NCI-H82 treated with DMSO at 0.1 percent for 48 hours (cell line): ENCODE data around the gene RTKN.
A peak's percentile ranks its signal among the peaks of the same experiment; 100 is the strongest.

ENCODE experiments used
- DNase-seq: peaks from one replicate; lab custom pipeline; 2025; ENCODE audit not compliant: unreplicated experiment; lab: John Stamatoyannopoulos, UW

Gene RTKN

DNA sequence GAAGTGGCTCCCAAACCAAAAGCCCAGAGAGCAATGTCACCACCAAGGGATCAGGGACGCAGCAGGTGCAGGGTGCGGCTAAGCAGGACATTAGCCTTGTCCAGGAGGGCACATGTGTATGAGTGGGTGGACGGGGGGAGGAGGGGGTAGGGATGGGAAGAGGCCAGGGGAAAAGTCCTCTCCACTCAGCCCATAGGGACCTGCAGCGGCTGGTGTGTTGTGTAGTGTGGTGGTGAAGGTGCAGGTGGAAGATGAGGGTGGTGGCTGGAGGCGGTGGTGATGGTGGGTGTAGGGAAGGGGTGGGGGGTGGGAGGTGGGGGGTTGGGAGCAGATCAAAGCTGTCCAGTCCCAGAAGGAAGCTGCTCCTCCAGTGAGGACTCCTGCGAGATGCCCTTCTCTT lies 24.0 kb downstream of the RTKN start:
- DNase-seq, result no peak

DNA sequence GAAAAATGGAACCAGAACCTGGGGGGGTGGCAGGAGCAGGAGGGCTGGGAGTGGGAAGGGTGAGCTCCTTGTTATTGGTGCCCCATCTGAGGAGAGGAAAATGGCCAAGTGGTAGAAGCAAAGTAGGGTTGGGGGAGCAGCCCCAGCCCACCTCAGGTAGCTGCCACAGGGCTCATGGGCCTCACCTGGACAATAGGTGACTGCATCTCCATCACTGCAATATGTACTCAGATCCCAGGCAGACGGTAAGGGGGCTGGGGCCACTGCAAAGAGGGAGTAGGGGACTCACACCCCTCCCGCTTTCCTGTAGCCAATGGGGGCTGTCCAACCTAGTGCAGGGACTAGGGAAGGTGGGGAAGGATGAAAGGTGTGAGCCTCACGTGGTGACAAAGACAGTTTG lies 24.5 kb downstream of the RTKN start:
- DNase-seq, result no peak

DNA sequence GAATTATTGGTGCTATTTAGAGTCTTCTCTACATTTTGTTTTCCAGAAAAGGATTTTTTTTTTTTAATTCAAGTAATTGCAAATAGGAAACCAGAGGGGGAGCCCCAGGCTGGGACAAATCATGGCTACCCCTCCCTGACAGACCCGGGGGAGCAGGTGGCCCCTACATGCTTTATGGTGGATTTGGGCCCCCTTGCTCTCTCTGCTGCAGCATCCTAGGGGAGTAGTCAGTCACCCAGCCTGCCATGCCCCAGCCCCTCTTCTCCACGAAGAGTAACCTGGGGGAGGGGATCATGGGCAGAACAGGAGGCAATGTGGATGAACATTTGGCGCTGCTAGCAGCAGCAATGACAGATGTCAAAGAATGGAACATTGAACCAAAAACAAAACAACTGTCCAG lies 25.0 kb downstream of the RTKN start:
- no peak for DNase-seq

DNA sequence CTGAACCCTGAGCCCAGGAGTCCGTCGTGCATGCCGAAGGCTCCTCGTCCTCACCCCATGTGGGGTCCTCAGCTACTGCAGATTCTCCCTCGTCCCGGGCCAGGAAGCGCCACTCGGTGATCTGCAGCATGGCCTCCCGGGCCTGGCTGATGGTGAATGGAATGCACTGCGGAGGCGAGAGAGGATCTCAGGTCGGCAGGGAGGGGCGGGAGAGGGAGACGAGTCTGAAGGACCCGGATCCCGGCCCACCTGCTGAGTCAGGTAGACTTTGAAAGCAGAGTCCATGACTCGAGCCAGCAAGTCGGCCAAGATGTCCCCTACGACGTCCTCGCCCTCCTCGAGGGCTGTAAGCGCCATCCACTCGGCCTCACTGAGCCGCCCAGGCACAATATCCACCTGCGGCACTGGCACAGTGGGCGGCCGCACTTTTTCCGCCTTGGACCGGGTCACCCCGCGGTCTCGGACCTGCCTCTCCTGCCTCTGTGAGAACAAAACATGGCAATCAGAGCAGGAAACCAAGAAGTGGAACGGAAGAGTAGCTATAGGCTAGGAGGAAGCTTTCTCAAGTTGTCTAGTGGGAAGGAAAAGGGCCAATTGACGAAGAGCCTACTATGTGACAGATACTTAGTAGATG lies 25.9 kb downstream of the RTKN start:
- no peak for DNase-seq

DNA sequence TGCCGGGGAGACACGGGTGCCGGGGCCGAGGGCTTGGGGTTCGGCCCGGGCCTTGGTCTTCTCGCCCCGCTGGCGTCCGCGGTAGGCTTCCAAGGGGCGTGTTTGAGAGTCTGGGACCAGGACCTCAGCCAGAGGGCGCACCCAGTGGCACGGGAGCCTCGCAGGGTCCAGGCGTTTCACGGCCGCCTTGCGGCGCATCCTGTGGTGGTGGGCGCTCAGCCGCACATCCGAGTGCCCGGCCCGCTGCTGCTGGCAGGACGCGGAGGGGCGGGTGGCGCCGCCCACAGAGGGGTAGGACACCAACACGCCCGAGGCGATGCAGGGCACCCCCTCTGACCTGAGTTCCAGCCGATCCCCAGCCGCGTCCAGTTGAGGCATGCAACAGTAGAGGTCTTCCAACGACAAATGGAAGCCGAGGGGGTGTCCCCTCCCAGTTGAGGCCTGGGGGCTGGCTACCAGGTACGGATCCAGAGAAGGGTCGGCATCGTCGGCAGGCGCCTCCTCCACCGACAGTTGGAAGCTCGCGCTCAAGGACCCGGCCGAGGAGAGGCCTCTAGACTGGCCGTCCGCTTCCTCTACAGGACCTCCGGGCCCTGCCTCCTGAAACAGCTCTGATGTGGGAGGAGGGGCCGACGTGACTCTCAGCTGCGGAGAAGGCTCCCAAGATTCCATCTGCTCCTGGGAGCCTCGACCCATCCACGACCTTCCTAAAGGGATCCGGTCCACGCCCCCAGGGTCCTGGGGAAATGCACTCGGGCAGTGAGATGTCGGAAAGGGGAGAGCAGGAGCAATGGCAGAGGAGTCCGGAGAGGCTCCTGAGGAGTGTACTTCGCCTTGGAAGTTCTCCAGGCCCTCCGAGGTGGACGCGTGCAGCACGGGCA lies 26.6 kb downstream of the RTKN start:
- no peak for DNase-seq

DNA sequence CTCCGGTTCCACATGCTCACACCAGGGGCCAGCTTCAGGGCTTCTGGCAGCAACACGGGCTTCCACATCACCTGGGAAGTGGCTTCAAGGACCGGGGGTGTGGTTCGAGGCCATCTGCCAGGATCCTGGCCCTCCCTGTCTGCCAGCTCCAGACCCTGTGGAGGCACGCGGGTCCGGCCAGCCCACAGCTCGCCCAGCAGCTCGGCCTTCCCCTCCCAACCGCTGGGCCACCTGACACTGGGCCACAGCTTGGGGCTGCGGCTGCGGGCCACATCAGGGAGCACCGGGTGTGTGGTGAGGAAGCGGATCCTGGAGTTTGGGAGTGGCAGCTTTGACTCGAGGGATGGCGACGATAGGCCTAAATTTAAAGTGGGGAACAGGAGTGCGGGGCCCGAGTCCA lies 27.3 kb downstream of the RTKN start:
- no peak for DNase-seq

DNA sequence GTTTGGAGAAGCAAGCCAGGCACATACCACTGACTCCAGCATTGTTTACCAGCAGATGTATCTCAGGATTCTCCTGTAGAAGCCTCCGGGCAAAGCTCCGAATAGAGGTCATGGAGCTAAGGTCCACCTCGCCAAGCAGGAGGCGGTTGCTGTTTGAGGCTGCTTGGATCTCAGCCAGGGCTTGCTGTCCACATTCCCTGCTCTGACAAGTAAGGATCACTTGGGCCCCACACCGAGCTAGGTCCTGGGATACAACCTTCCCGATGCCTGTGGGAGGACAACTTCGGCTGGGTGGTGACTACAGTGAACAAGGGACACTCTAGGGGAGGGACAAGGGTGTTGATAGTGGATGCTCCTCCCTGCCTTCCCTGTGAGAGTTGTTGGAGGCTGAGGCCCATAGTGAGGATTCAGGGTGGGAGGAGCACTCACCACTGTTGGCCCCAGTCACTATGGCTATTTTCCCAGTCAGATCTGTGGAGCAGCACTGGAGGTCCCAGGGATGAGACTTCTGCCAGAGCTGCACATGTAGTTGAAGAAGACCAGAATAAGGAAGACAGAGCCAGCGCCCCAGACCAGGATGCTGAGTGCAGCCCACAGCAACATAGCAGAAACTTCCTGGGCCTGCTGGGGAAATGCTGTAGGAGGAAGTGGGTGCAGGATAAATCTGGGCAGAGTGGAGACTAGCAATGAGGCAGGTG lies 28.6 kb downstream of the RTKN start:
- DNase-seq, result no peak

DNA sequence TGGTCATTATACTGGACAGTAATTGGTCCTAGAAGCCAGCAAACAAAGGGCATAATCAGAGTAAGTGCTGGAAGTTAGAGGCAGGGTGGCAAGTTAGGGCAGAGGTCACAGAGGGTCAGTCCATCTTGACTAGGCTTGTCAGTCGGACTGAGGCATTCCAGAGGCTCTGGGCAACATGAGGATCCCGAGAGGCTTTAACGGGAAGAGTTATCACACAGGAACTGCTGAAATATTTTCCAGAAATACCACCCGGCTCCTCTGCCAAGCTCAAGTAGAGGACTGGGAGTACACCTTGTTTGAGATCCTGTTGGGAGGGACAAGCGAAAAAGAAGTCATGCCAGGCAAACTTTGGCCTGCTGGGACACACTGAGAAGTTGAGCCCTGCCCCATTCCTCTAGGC lies 34.1 kb downstream of the RTKN start:
- DNase-seq, result no peak

DNA sequence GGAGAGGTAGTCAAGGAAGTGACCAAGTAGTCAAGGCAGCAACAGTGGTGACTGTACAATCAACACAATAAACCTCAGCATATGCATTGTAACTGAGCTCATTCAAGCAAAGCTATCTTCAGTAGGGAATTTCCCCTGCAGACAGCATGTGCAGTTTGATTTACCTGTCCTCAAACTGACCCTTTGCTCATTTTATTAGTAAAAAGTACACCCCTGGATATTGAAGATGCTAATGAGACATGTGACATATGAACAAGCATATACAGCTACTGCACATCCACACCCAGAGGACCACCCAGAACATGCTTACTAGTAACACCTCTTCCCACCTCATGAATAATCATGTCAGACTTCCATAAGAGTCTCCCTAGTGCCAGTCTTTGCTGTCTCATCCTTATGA lies 35.7 kb downstream of the RTKN start:
- DNase-seq, result no peak

DNA sequence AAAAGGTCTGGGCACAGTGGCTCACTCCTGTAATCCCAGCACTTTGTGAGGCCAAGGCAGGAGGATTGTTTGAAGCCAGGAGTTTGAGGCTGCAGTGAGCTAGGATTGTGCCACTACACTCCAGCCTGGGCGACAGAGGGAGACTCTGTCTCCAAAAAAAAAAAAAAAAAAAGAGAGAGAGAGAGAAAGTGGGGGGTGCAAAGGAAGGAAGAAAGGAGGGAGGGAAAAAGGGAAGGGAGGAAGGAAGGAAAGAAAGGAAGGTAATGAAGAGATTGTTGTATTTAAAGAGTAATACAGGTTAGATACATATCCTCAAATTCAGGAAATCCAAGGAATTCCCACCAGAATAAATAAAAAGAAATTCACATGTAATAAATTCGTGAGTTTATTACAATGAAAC lies 39.8 kb downstream of the RTKN start:
- DNase-seq, result no peak

DNA sequence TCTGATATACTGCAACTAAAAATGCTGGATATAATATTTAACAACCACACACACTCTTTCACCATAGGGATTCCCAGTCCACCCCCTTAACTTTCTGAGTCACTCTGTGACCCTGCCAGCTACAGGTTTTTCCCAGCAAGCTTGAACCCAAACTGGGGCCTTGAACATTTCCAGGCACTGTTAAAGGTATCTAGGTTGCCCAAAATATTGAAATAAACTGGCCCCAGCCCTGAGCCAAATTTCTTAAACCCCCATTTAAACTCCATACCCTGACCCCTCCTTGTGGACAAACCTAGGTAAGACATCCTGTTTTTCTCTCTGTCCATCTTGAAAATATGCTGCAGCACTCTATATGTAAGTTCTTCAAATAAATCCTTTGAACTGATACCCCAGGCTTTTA lies 42.0 kb downstream of the RTKN start:
- peak; percentile 50 for DNase-seq

DNA sequence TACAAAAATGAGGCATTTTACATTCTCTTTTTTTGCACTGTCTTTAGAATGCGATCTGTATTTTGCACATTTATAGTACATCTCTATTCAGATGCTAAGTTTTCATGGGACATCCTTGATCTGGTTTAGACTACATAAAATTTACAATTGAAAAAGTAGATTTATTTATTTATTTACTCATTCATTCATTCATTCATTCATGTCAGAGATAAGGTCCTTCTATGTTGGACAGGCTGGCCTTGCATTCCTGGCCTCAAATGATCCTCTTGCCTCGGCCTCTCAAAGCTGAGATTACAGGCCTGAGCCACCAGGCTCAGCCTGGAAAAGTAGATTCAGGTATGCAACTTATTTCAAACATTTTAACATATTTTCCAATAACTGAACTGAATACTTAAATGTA lies 45.6 kb downstream of the RTKN start:
- no peak for DNase-seq

DNA sequence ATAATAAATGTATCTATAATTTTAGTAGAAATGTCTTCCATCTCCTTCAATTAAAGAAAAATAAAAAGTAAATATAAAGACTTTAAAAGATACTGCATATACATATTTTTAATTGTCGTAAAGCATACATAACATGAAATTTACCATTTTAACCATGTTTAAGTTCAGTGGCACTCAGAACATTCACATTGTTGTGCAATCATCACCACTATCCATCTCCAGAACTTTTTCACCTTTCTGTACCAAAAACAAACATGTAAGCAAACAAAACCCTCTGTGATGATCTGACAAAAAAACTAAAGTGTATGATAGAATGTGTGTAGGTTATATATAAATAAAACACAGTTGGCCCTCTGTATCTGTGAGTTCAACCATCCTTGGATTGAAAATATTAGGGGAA lies 48.2 kb downstream of the RTKN start:
- DNase-seq, result no peak

DNA sequence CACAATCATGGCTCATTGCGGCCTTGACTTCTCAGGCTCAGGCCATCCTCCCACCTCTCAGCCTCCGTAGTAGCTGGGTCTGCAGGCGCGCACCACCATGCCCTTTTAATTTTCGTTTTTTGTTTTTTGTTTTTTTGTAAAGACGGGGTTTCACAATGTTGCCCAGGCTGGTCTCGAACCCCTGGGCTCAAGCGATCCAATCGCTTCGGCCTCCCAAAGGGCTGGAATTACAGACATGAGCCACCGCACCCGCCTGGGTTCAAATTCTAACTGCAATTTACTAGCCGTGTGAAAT lies 49.3 kb downstream of the RTKN start:
- DNase-seq, result no peak

DNA sequence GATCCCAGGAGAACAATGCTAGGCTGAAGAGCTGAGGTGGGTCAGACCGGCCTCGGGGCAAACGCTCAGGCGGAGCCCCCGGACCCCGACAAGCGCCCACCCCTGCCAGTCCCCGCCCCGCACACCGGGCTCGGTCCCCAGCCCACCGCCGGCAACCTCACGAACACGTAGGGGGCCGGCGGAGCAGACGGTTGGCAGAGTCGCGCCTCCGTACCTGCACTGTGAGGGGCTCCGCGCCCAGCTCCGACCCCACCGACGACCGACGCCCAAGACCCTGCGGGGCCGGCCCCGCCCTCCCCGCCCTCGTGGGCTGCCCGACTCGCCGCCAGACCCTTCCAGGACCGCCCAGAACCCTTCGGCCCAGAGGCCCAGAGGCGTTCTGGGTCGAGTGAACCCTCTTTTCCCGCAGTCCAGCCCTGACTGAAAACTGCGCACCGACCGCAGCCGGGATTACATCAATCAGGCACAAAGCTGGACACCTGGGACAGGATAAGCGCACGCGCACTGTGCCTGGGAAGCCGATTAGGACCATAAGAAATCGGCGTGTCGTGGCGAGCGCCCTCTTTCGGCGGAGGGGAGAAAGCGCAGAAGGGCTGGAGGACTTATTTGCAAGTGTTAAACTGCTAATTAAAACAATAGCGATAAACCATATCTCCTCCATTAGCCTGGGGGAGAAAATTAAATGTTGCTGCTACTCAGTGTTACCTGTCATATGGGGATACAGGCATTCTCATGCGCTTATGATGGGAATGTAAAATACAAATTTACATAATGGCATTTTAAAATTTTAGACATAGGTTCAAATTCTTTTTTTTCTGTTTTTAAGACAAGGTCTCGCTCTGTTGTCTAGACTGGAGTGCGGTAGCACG lies 49.9 kb downstream of the RTKN start:
- peak; percentile 93 for DNase-seq

DNA sequence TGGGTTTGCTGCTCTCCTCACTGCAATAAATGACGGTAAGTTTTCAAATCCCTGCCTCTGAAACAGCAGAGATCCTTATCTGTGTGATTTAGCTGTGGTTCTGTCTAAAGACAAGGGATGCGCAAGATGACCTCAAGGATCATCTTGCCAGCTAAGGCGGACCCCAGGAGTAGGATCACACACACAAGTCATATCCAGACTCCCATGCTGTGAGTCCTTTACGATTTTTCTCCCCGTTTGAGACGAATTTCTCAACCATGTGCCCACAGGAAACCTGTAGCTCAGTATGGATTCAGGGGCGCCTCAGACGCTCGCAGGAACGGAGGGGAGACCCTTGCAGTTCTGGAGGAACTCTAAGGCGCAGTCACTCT lies 50.5 kb downstream of the RTKN start:
- no peak for DNase-seq

DNA sequence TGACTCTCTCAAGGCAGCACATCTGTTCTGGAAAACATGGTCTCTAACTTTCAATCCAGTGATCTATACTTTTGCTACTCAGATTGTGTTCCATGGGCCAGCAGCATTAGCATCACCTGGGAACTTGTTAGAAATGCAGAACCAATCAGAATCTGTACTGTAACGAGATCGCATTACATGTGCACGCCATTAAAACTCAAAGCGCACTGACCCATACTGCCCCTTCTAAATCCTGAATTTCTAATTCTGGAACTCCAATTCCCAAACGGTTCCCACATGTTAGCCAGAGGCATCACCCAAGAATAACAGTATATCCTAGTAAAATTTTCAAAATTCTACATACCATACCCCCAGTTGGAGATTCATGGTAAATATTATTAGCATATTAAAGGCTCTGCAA lies 51.1 kb downstream of the RTKN start:
- DNase-seq, result no peak

DNA sequence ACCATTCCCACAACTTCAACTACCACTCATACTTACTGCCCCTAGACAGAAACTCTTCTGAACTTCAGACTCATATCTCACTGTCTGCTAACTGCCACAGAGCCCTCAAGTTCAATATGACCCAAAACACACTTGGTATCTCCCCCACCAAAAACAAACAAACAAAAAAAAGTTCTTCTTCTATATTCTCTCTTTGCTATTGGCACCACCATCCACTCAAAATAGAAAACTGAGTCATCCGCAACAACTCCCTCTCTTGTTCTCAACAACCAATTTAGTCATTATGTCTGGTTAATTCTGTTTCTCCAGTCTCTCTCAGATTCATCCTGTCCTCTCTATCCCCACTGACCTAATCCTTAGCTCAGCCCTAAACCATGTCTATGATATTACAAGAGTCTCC lies 54.4 kb downstream of the RTKN start:
- no peak for DNase-seq

DNA sequence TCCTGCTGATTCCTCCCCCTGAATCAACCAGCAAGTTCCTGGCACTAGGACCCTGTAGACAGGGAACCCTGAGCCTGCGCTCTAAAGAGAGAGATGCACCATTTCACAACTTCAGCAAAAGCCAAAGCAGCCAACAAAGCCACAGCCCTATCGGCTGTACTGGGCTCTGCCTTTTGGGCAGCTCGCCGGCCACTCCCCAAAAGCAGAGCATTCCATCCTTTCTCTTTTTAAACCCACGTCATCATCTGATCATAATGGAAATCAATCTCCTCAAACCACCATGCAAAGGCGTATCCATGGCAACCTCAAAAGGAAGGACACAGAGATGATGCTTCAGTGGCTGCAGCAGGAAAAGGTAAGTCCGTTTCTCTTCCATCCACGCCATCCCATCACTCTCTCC lies 56.3 kb downstream of the RTKN start:
- no peak for DNase-seq

DNA sequence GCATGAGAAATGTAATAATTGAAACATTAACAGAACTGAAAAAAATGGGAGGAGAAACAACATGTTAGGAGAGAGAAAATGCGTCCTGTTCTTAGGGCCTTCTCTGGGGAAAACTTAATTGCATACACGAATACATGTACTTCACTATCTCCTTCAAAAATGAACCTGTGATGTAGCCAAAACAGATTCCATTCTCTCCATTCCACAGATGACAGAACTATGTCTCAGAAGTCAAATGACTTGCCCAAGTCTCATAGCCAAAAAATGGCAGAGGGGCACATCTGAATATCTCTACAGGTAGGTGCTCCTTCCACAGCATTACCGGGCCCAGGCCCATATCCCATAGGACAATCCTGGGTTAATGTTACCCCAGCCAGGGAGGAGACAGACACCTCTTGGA lies 57.7 kb downstream of the RTKN start:
- no peak for DNase-seq

DNA sequence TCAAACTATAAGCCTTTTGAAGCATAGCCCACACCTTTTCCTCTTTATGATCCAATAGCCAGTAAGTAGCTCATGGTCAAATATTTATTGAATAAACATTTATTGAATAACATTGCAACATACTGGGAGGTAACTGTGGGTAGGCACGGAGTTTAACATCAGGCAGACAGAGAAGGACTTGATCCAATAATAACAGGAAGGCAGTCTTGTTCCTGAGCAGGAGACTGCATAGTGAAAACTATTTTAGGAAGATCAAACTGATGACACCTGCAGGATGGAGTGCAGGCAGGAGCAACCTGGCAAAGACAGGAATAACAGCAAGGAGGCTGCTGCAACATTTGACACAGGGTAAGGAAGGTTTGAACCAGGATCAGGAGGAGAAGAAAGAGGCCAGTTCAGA lies 58.5 kb downstream of the RTKN start:
- no peak for DNase-seq

DNA sequence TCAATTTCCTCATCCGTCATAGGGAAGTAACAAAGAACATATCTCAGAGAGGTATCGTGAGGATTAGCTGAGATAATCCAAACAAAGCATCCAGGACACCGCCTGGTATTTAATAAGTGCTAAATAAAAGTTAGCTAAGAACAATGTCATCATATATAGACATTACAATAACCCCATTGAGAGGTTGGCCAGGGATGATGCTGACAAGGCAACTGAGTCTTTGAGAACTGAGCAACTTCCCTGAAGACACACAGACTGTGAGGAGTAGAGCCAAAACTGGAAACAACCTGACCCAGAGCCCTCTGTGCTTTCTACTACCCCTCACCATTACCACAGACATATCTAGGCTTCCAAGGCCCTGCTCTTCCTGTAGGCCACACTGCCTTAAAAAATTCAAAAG lies 60.0 kb downstream of the RTKN start:
- DNase-seq, result no peak
